NCI-H345 treated with DMSO at 0.1 percent for 48 hours (cell line): ENCODE data around the gene LFNG.

Experiments
- DNase-seq: peaks from one replicate; lab custom pipeline; 2025; ENCODE audit not compliant: unreplicated experiment; lab: John Stamatoyannopoulos, UW

The LFNG gene

GRCh38 chr7:2516194-2516555 lies 3.4 kb upstream of the LFNG start:
- DNase-seq = no peak

- DNase-seq = no peak
Measured at GRCh38 chr7:2517026-2517425, 2.5 kb upstream of the LFNG start.

- no peak for DNase-seq
Measured at GRCh38 chr7:2517678-2518507, 1.7 kb upstream of the LFNG start.

GRCh38 chr7:2518737-2519118 lies 846 bp upstream of the LFNG start:
- DNase-seq = no peak

GRCh38 chr7:2520131-2520760 lies 672 bp downstream of the LFNG start:
- no peak for DNase-seq

- no peak for DNase-seq
Measured at GRCh38 chr7:2520761-2521290, 1.3 kb downstream of the LFNG start.

- no peak for DNase-seq
Measured at GRCh38 chr7:2521341-2521745, 1.8 kb downstream of the LFNG start.

GRCh38 chr7:2521952-2522591 lies 2.5 kb downstream of the LFNG start:
- DNase-seq = no peak

- DNase-seq = no peak
Measured at GRCh38 chr7:2522780-2523433, 3.3 kb downstream of the LFNG start.

GRCh38 chr7:2523461-2523936 lies 3.9 kb downstream of the LFNG start:
- DNase-seq = peak; percentile 84

GRCh38 chr7:2523941-2524807 lies 4.6 kb downstream of the LFNG start:
- DNase-seq = peak; percentile 92

- peak; percentile 59 for DNase-seq
Measured at GRCh38 chr7:2524808-2525657, 5.5 kb downstream of the LFNG start.

- DNase-seq = peak; percentile 61
Measured at GRCh38 chr7:2525658-2526630, 6.4 kb downstream of the LFNG start.

GRCh38 chr7:2526659-2527504 lies 7.3 kb downstream of the LFNG start:
- DNase-seq = no peak

GRCh38 chr7:2527505-2528467 lies 8.2 kb downstream of the LFNG start:
- peak; percentile 82 for DNase-seq

GRCh38 chr7:2528481-2529095 lies 9.0 kb downstream of the LFNG start:
- DNase-seq = no peak
